ENCODE measurements around the gene CCDC80.

Gene CCDC80

GRCh38 chr3:112627919-112628466 lies 12.9 kb downstream of the CCDC80 start:
- no peak for TF ChIP-seq CTCF (IDR thresholded peaks at IDR 0.05)

GRCh38 chr3:112627419-112627818 lies 13.5 kb downstream of the CCDC80 start:
- no peak for TF ChIP-seq CTCF (IDR thresholded peaks at IDR 0.05)

- TF ChIP-seq CTCF (IDR thresholded peaks at IDR 0.05): no peak
These were observed 17.2 kb downstream of the CCDC80 start for GRCh38 chr3:112623717-112624116.

- no peak for TF ChIP-seq CTCF (IDR thresholded peaks at IDR 0.05)
These were observed 17.7 kb downstream of the CCDC80 start for GRCh38 chr3:112623213-112623612.

- TF ChIP-seq CTCF (IDR thresholded peaks at IDR 0.05): no peak
These were observed 21.6 kb downstream of the CCDC80 start for GRCh38 chr3:112619295-112619694.

GRCh38 chr3:112617285-112617684 lies 23.7 kb downstream of the CCDC80 start:
- TF ChIP-seq CTCF (IDR thresholded peaks at IDR 0.05): no peak

- TF ChIP-seq CTCF (IDR thresholded peaks at IDR 0.05): no peak
These were observed 24.8 kb downstream of the CCDC80 start for GRCh38 chr3:112615989-112616731.

Measured in LNCAP (cell line).